ENCODE results near the gene ASXL1.

GRCh38 chr20:32488066-32488838 lies 130.1 kb downstream of the ASXL1 start:
- TF ChIP-seq BHLHE40 (IDR thresholded peaks at IDR 0.05; ENCODE audit: low read length) (no peak), CTCF (IDR thresholded peaks at IDR 0.05 in 2 of 3, conservative IDR thresholded peaks at IDR 0.05 in 1 of 3; ENCODE audit: insufficient read depth in 2 of 3, low read depth in 1 of 3, low read length in 3 of 3) (no peak), ZNF766 (CRISPR knock-in tag; conservative IDR thresholded peaks at IDR 0.05) (no peak), POLR2AphosphoS5 (IDR thresholded peaks at IDR 0.05; ENCODE audit: control insufficient read depth, insufficient read depth, low read depth, low read length) (no peak), POLR2A (conservative IDR thresholded peaks at IDR 0.05) (no peak)
